Right renal pelvis (tissue), 4 donors: ENCODE data around the gene USP50. TPM values are rescaled to one million over a fixed set of nuclear protein-coding genes. Genes with fewer than 3 reads are reported as not detected.
"Not testable (repeated sequence)": the region's sequence is repeated elsewhere in the genome, so short reads cannot be mapped to it uniquely, and the experiment has no call there.

Source experiments
- DNase-seq, 4 donors: peaks; one replicate each; pipeline ENCODE4 v3.0.0-alpha.2; 2013; ENCODE audit warnings: low read depth in 4 of 4, low spot score in 3 of 4, missing footprints in 1 of 4
- polyA plus RNA-seq, 4 donors: library from polyadenylated mRNA; unstranded; fragments of 120-200 nt; gene quantifications; one replicate each; pipeline ENCODE4 v1.2.1, GENCODE V29; 2013; ENCODE audit not compliant: insufficient read length in 4 of 4

USP50 gene
- polyA plus RNA-seq: 1 to 10 TPM; 1.3 to 2.5 (median 1.8) TPM

- no peak for DNase-seq
These were observed at the start of gene USP50 for GRCh38 chr15:50546566-50546965. Gene USP50, minus strand, starts transcription at chr15:50546666. Its CDS starts 141 bp downstream, at chr15:50546525.

- no peak for DNase-seq
These were observed 47.8 kb upstream of the USP50 start for GRCh38 chr15:50594311-50594710.

DNA sequence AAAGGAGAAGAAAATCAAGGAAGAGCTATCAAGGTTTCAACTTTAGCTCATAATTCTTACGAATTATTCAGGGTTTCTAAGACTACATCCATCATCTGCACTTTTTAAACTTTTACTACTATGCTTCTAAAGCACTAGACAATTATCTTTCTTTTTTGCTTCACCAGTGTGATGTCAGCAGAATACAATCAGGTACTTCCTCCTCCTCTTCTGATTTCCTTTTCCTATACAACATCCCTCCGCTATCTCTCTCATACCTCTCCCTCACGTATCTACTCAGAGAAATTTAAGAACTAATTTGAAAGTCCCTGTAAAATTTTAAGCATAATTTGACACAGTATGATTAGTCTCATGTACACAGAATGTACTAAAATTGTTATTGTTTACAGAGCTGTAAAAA is 47.3 kb upstream of the USP50 start:
- no peak for DNase-seq

DNA sequence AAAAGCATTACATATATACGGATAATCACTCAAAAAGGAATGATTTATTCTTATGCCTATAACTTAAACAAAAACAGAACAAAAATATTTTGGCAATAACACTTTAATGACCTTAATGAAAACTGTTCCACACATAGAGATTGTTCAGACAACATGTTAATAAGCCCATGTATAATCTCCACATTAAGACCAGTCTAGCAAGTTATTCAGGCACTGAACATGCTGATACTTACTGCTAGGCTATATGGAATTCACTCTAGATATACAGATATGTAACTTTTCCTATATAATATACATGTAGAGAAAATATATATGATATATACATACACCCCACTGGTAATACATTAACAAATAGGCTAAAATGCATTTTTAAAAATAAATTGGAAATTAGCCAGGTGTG is 43.8 kb upstream of the USP50 start:
- no peak for DNase-seq

- DNase-seq: no peak
These were observed 31.0 kb upstream of the USP50 start for GRCh38 chr15:50577492-50577891.

- DNase-seq: no peak
These were observed 29.7 kb upstream of the USP50 start for GRCh38 chr15:50576166-50576565.

DNA sequence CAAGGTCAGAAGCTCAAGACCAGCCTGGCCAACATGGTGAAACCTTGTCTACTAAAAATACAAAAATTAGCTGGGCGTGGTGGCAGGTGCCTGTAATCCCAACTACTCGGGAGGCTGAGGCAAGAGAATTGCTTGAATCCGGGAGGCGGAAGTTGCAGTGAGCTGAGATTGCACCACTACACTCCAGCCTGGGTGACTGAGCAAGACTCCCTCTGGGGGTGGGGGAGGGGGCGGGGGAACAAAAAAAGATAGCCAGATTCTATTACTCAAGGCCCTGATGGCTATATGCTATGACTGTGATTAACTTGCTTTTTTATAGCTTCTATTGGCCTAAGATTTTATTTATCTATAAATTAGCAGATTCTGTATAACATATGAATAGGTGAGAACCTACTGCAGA is 27.4 kb upstream of the USP50 start:
- DNase-seq: not testable (repeated sequence)

- no peak for DNase-seq
These were observed 17.3 kb upstream of the USP50 start for GRCh38 chr15:50563756-50564155.

- DNase-seq: no peak
These were observed 16.5 kb upstream of the USP50 start for GRCh38 chr15:50562735-50563640.

DNA sequence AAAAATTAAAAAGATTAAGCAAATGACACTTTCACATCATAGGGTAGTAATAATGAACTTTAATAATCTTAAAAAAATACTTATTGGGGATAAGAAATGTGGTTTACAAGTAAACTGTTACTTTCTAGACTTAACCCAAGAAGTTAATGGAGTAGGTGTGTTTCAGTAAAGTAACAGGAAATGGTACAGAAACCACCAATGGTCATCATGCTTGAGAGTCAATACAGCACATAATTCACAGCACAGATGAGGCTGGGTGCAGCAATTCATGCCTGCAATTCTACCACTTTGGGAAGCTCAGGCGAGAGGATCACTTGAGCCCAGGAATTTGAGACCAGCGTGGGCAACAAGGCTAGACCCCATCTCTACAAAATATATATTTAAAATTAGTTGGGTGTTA is 11.5 kb upstream of the USP50 start:
- DNase-seq: no peak

- no peak for DNase-seq
These were observed 10.3 kb upstream of the USP50 start for GRCh38 chr15:50556642-50557371.

GRCh38 chr15:50552238-50552637 is 5.8 kb upstream of the USP50 start:
- DNase-seq: no peak

DNA sequence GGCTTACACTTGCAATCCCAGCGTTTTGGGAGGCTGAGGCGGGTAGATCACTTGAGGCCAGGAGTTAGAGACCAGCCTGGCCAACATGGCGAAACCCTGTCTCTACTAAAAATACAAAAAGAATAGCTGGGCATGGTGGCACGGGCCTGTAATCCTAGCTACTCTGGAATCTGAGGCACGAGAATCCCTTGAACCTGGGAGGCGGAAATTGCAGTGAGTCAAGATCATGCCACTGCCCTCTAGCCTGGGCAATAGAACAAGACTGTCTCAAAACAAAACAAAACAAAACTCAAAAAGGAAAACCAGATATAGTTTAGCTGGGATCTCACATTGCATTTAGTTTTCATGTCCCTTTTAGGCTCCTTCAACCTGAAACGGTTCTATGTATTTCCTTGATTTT is 2.9 kb upstream of the USP50 start:
- DNase-seq: no peak

DNA sequence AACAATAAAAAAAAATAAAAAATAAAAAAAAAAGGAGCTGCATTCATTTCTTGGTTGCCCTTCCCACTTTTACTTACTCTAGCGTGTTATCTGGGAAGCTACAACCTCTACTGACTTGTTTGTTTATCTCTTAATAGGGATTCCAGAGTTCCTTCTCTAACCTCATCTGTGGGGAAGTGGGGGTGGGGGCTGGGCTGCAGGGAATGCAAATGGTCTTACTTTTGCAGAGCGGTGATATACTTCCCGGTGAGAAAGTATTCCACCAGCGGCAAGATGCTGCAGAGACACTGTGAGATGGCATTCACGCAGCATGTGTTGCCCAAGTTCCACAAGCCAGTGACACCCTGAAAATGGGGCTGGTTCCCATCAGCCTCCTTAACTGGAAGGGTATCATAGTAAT is 2.1 kb downstream of the USP50 start:
- DNase-seq: no peak

DNA sequence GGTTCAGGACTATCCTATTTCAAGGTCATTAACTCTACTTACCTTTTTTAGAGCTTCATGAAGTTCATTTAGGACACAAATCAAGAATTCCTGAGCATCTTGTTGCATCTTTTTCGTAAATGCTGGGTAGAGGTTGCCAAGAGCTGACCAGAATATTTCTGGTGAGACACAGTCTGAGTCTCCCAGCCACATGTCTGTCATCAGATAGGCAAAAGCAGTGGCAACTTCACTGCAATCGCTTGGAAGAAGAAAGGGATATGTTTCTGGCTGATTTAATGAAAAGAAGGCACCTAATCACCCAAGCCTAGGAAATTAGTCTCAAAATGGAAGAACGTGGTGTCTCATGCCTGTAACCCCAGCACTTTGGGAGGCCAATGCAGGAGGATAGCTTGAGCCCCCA is 2.9 kb downstream of the USP50 start:
- no peak for DNase-seq

- DNase-seq: no peak
These were observed 3.6 kb downstream of the USP50 start for GRCh38 chr15:50542887-50543210.

GRCh38 chr15:50531766-50532165 is 14.7 kb downstream of the USP50 start:
- no peak for DNase-seq

DNA sequence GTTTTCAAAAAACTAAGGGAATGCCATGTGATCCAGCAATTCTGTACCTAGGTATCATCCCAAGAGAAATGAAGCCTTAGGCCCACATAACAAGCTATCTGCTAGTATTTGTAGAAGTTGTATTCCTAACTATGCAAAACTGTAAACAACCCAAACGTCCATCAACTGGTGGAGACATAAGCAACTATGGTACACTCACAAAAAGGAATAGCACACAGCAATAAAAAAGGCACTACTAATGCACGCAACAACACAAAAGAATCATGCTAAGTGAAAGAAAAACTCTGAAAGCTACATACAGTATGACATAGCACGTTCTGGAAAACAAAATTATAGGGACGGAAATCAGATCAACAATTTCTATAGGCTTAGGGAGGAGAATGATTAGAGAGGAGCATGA is 15.3 kb downstream of the USP50 start:
- DNase-seq: no peak

- DNase-seq: no peak
These were observed 22.6 kb downstream of the USP50 start for GRCh38 chr15:50523851-50524251.

- DNase-seq: no peak
These were observed 26.6 kb downstream of the USP50 start for GRCh38 chr15:50519740-50520425.

- no peak for DNase-seq
These were observed 33.5 kb downstream of the USP50 start for GRCh38 chr15:50513001-50513400.
